ENCODE measurements around the gene DUSP22.

DNA sequence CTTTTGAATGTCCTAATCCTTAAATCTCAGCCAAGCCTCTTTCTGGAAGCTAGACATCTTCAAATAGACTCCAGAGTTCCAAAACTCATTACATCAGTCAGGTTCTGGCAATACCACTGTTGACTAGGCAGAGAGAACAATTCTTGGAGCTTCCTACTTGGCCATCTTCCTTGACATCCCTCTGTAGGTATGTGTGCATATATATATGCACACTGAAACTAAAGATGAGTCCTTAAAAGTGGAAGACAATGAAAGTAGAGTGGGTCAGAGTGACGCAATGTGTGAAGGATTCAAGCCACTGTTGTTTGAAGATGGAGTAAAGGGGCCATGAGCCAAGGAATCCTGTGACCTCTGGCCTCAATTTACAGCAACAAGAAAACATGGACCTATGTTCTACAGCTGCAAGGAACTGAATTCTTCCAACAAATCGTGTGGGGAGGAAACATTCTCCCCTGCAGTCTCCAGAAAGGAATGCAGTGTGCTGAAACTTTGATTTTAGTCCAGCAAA is 18.7 kb upstream of the DUSP22 start:
- TF ChIP-seq, protein P1, sequence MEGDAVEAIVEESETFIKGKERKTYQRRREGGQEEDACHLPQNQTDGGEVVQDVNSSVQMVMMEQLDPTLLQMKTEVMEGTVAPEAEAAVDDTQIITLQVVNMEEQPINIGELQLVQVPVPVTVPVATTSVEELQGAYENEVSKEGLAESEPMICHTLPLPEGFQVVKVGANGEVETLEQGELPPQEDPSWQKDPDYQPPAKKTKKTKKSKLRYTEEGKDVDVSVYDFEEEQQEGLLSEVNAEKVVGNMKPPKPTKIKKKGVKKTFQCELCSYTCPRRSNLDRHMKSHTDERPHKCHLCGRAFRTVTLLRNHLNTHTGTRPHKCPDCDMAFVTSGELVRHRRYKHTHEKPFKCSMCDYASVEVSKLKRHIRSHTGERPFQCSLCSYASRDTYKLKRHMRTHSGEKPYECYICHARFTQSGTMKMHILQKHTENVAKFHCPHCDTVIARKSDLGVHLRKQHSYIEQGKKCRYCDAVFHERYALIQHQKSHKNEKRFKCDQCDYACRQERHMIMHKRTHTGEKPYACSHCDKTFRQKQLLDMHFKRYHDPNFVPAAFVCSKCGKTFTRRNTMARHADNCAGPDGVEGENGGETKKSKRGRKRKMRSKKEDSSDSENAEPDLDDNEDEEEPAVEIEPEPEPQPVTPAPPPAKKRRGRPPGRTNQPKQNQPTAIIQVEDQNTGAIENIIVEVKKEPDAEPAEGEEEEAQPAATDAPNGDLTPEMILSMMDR (IDR thresholded peaks at IDR 0.05) = no peak
- no peak for TF ChIP-seq POLR2A (IDR thresholded peaks at IDR 0.05)
- TF ChIP-seq EP300 (IDR thresholded peaks at IDR 0.05) = no peak

All from suprapubic skin (tissue), 3 donors.